HG03378 (cell line): ENCODE data around the gene HES4.

Source experiments
- ATAC-seq: cut with Tn5 transposase; IDR thresholded peaks from one replicate; pipeline ENCODE4 v1.9.1; 2021; ENCODE audit warnings: mild to moderate bottlenecking, moderate library complexity; ENCODE audit not compliant: unreplicated experiment

The HES4 gene

GRCh38 chr1:953524-954320 is 46.2 kb downstream of the HES4 start:
- no peak for ATAC-seq

DNA sequence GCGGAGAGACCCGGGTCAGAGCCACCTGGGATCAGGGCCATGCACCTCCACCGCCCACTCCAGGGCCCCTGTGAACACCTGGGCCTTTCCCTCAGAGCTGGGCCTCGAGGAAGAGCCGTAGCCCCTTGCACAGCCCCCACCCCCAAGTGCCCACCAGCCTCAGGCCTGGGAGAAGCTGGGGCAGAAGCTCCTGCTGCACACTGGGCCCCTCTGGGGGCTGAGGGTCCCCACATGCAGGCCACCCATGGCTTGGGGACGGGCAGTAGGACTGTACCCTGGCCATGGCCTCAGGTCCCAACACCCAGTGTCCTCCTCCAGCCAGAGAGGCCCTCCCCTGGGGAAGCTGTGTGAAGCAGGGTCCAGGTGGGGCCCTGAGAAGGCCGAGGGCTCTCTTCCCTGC is 47.3 kb downstream of the HES4 start:
- no peak for ATAC-seq

DNA sequence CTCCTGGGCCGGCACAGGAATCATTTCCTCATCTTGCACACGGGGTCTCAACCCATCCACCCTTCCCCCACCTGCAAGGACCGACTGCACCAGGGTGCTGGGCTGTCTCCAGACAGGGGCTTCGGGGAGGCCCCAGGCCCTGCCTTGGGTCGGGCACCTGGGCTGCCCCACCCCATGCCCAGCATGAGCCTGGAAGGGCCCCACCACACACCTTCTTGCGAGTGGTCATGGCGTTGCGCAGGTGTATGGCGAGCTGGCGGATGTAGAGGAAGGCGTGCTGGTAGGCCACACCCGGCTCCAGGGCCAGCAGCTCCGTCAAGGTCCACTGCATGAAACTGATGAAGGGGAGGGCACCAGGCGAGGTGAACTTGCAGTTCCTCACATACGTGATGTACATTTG is 47.7 kb downstream of the HES4 start:
- no peak for ATAC-seq

DNA sequence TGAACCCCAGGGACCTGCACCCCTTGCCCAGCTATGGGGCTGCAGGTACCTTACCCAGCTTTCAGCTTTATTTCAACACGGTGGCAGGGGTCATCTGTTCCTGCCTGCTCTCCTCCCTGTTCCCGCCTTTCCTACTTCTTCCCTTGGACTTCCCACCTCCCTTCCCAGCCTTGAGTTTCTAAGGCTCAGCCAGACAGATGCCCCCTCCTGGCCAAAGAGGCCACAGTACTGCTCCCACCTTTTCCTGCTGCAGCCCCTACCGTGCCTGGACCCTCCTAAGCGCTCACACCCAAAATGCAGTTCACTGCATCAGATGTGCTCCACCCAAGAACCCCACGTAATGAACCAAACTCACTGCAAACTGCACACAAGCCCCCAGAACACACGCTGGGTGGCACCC is 48.5 kb downstream of the HES4 start:
- ATAC-seq, result no peak

DNA sequence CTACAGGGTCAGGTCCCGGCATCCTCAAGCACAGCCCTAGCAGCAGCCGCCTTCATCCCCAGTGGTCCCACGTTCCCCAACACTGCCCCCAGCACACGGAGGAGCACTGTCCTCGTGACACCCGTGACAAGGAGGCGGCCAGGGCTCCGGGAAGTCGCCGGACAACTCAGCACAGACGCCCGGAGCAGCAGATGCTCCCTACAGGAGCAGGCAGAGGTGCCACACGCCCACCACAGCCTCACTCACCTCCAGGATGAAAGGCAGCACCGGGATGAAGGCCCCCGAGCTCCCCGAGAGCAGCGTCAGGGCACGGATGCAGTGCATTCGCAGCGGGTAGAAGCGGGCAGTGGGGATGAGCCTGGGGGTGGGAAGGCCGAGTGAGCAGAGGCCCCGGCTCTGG is 49.0 kb downstream of the HES4 start:
- no peak for ATAC-seq

DNA sequence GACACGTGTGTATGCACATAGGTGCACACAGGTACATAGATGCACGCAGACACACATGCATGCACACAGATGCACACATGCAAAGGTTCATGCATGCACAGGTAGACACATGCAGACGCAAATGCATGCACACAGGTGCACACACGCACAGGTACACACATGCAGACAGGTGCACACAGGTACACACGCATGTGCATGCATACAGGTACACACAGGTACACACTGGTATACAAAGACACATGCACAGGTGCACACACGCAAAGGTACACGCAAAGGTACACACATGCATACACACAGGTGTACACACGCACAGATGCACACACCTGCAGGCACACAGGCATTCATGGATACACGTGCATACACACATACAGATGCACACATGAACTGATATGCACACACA is 49.6 kb downstream of the HES4 start:
- ATAC-seq, result no peak
